ENCODE data around the gene RFC2.

GRCh38 chr7:74181821-74182220 lies 72.4 kb downstream of the RFC2 start:
- no peak for TF ChIP-seq CTCF (IDR thresholded peaks at IDR 0.05)
- TF ChIP-seq EZH2 (IDR thresholded peaks at IDR 0.05) = no peak
- TF ChIP-seq EZH2phosphoT487 (IDR thresholded peaks at IDR 0.05) = no peak
